PC-9 (cell line): ENCODE results near the gene THSD7B. TPM values are rescaled to one million over a fixed set of nuclear protein-coding genes. Genes with fewer than 3 reads are reported as not detected.

Experiments
- BruUV-seq: library from RNA; stranded (reverse); fragments of 400-500 nt; replicated peaks from 2 replicates; lab custom pipeline; 2021; lab: Mats Ljungman, UMichigan
- CTCF ChIA-PET: fragments of 300-600 bp; sonication (Branson Sonifier 250); formaldehyde crosslinking; loops from one replicate; lab custom pipeline; 2022; ENCODE audit warnings: antibody characterized with exemption; lab: Charles Lee
- POLR2A ChIA-PET: fragments of 300-600 bp; sonication (Branson Sonifier 250); formaldehyde crosslinking; loops from one replicate; lab custom pipeline; 2022; ENCODE audit warnings: antibody characterized with exemption; ENCODE audit not compliant: unreplicated experiment; lab: Charles Lee
- DNase-seq, 2 experiments: peaks; one replicate each; pipeline versions ENCODE4 v3.0.0 to v3.0.0-alpha.2; 2015 to 2022; ENCODE audit warnings: mixed read lengths in 1 of 2
- H2AFZ ChIP-seq: fragments of 200-600 bp; sonication (generic); 2 replicates; pipeline ENCODE4 v1.8.1; 2017; ENCODE audit warnings: antibody characterized with exemption
- H3F3A ChIP-seq: fragments of 200-600 bp; sonication (generic); 2 replicates; pipeline ENCODE4 v1.8.1; 2017; ENCODE audit warnings: antibody characterized with exemption, mild to moderate bottlenecking, low read depth; ENCODE audit not compliant: insufficient read depth
- H3K27ac ChIP-seq: fragments of 200-600 bp; sonication (generic); 2 replicates; pipeline ENCODE4 v1.6.1; 2016; ENCODE audit warnings: mixed run types
- H3K27me3 ChIP-seq: fragments of 200-600 bp; sonication (generic); 2 replicates; pipeline ENCODE4 v1.6.1; 2016; ENCODE audit warnings: low read depth, mixed run types; ENCODE audit not compliant: insufficient read depth
- H3K36me3 ChIP-seq: fragments of 200-600 bp; sonication (generic); 2 replicates; pipeline ENCODE4 v1.6.1; 2016; ENCODE audit warnings: low read depth, mixed run types
- H3K4me1 ChIP-seq: fragments of 200-600 bp; sonication (generic); replicated peaks from 2 replicates; pipeline ENCODE4 v1.6.1; 2016; ENCODE audit warnings: mixed run types; ENCODE audit not compliant: insufficient read depth
- H3K4me2 ChIP-seq: fragments of 200-600 bp; sonication (generic); 2 replicates; pipeline ENCODE4 v1.6.1; 2017; ENCODE audit warnings: mixed run types
- H3K4me3 ChIP-seq: fragments of 200-600 bp; sonication (generic); 2 replicates; pipeline ENCODE4 v1.6.1; 2016; ENCODE audit warnings: mixed run types
- H3K79me2 ChIP-seq: fragments of 200-600 bp; sonication (generic); 2 replicates; pipeline ENCODE4 v1.6.1; 2017; ENCODE audit warnings: low read depth, mixed run types
- H3K9me2 ChIP-seq: fragments of 200-600 bp; sonication (generic); 2 replicates; pipeline ENCODE4 v1.8.1; 2017; ENCODE audit warnings: mild to moderate bottlenecking; ENCODE audit not compliant: insufficient read depth
- H3K9me3 ChIP-seq: fragments of 200-600 bp; sonication (generic); 2 replicates; pipeline ENCODE4 v1.8.1; 2016; ENCODE audit warnings: low read depth; ENCODE audit not compliant: insufficient read depth
- H4K20me1 ChIP-seq: fragments of 200-600 bp; sonication (generic); 2 replicates; pipeline ENCODE4 v1.8.1; 2017; ENCODE audit not compliant: insufficient read depth
- EZH2 ChIP-seq: fragments of 200-600 bp; sonication (generic); IDR thresholded peaks from 2 replicates; pipeline ENCODE4 v1.8.0; 2017; ENCODE audit warnings: antibody characterized with exemption, low read depth
- intact Hi-C: fragments of 100-400 bp; cut with micrococcal nuclease; formaldehyde crosslinking; loops from one replicate; pipeline ENCODE4 v1.10.0; 2022; ENCODE audit not compliant: unreplicated experiment
- total RNA-seq: library from RNA; stranded (reverse); gene quantifications from 2 replicates; pipeline ENCODE4 v1.2.3, GENCODE V29; 2021
- TF ChIP-seq, protein P1 (sequence below): fragments of 200-600 bp; sonication (generic); conservative IDR thresholded peaks from 2 replicates; pipeline ENCODE4 v1.6.1; 2017; ENCODE audit warnings: mixed run types, antibody characterized with exemption, mild to moderate bottlenecking, moderate library complexity

THSD7B gene
- total RNA-seq, 1 experiment from 2014 or later, result not detected

DNA sequence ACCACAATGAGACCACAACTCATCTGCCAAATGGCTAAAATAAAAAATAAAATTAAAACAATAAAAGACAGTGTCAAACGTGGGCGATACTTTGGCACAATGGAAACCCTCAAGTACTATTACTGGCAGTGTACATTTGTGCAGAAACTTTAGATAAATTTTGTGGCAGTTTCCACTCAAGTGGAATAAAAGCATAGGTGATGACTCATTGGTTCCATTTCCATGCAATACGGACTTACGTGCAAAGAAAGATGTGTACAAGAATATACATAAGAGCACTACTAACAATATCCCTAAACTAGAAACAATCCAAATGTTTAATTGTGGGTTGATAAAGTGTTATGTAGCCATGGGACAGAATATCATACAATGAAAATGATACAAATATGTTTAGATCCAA is 940.0 kb downstream of the THSD7B start:
- ChIA-PET CTCF (no interaction called here), POLR2A (no interaction called here)
- no TSS peak for BruUV-seq
- Histone ChIP-seq H3K9me3 (no peaks in the 10 kb centered on the region), H3K79me2 (no peaks in the 10 kb centered on the region), H3K4me3 (no peak overlapping the region), H3K9me2 (no peaks in the 10 kb centered on the region), H3K27ac (no peak overlapping the region), H3F3A (no peaks in the 10 kb centered on the region), H4K20me1 (no peaks in the 10 kb centered on the region), H2AFZ (no peak overlapping the region), H3K36me3 (no peaks in the 10 kb centered on the region), H3K27me3 (no peaks in the 10 kb centered on the region), H3K4me2 (no peak overlapping the region), H3K4me1 (no peaks in the 10 kb centered on the region)
- intact Hi-C loops, result no loop called here
- DNase-seq, result no peak
- TF ChIP-seq, protein P1, sequence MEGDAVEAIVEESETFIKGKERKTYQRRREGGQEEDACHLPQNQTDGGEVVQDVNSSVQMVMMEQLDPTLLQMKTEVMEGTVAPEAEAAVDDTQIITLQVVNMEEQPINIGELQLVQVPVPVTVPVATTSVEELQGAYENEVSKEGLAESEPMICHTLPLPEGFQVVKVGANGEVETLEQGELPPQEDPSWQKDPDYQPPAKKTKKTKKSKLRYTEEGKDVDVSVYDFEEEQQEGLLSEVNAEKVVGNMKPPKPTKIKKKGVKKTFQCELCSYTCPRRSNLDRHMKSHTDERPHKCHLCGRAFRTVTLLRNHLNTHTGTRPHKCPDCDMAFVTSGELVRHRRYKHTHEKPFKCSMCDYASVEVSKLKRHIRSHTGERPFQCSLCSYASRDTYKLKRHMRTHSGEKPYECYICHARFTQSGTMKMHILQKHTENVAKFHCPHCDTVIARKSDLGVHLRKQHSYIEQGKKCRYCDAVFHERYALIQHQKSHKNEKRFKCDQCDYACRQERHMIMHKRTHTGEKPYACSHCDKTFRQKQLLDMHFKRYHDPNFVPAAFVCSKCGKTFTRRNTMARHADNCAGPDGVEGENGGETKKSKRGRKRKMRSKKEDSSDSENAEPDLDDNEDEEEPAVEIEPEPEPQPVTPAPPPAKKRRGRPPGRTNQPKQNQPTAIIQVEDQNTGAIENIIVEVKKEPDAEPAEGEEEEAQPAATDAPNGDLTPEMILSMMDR, result no peak
- TF ChIP-seq EZH2, result no peak

DNA sequence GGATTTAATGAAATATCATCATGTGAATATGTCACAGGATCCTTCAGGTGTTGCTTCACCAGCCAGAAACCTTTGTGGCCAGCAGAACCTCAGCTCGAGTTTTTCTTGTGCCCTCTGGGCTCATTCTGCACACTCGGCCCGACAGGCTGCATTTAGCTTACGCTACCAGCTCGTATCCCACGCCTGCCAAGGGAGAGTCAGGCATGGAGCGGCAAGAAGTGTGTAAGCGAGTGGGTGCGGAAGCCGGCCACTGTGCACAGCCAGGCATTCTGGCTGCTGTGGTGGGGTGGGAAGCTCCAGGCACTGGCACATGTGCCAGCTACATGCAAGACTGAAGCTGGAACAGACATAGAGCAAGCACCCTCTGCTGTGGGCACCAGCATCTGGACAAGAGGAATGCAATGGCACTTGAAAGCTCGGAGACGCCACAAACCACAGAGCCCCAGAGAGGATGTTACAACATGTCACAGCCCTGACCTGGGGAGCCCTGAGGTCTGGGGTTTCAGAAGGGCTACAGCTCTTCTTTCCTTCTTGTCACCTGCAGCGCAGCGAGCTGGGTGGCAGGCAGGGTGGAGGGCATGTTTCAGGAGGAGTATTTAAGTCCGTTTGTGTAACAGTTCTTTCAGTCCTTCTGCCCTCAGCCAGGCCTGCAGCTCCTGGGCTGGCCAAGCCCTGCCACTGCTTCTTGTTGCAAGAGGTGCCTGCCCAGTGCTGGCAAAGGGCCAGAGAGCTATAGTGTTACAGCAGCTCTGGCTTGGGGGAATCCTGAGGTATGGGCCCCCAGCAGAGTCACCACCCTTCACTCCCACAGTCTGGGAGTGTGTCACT is 941.7 kb downstream of the THSD7B start:
- Histone ChIP-seq H2AFZ (0 out of 2 replicates have a peak overlapping the region, but pooled peaks have one; percentile 55), H3K27me3 (no peaks in the 10 kb centered on the region), H3K27ac (no peak overlapping the region), H3K9me2 (no peaks in the 10 kb centered on the region), H4K20me1 (no peaks in the 10 kb centered on the region), H3K4me1 (no peaks in the 10 kb centered on the region), H3K4me2 (0 out of 2 replicates have a peak overlapping the region, but pooled peaks have one; percentile 26), H3K9me3 (no peaks in the 10 kb centered on the region), H3K79me2 (no peaks in the 10 kb centered on the region), H3K4me3 (no peak overlapping the region), H3F3A (no peaks in the 10 kb centered on the region), H3K36me3 (no peaks in the 10 kb centered on the region)
- no TSS peak for BruUV-seq
- ChIA-PET CTCF (no interaction called here), POLR2A (no interaction called here)
- intact Hi-C loops, result no loop called here
- peak in 1 of 2 experiments; percentile 6 for DNase-seq
- no peak for TF ChIP-seq EZH2
- TF ChIP-seq, protein P1, result no peak

DNA sequence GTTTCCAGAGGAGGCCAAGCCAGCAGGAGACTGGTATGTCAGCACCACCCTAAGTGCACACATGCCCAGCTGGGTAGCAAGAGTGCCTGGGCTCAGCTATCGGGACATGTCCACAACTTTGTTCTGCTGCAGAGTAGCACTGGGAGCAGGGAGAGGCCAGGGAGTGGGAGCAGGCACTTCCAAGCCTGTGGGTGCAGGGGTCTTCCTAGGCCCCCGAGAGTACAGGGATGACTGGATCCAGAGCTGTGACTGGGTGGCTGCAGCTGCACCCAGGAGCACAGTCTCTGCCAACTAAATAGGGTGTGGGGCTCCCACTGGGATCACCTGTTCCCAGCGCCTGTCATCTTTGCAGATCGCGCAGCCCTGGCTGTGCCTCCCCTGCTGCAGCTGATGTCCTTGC is 943.0 kb downstream of the THSD7B start:
- Histone ChIP-seq H3K36me3 (no peaks in the 10 kb centered on the region), H3K4me2 (no peak overlapping the region), H3K9me3 (no peaks in the 10 kb centered on the region), H3K27ac (no peak overlapping the region), H3F3A (no peaks in the 10 kb centered on the region), H2AFZ (no peak overlapping the region), H4K20me1 (no peaks in the 10 kb centered on the region), H3K4me1 (no peaks in the 10 kb centered on the region), H3K27me3 (no peaks in the 10 kb centered on the region), H3K9me2 (no peaks in the 10 kb centered on the region), H3K4me3 (no peak overlapping the region), H3K79me2 (no peaks in the 10 kb centered on the region)
- ChIA-PET POLR2A (no interaction called here), CTCF (no interaction called here)
- no peak for DNase-seq
- TF ChIP-seq EZH2, result no peak
- TF ChIP-seq, protein P1, result no peak
- intact Hi-C loops, result no loop called here
- BruUV-seq, result no TSS peak
